K562 (cell line): ENCODE measurements around the gene SDHC. TPM values are rescaled to one million over a fixed set of nuclear protein-coding genes. Genes with fewer than 3 reads are reported as not detected.

Experiments used
- BMI1 ChIP-seq: fragments of 150-350 bp; IDR thresholded peaks from 2 replicates; pipeline ENCODE4 v1.6.1; 2014; ENCODE audit warnings: low read length
- E2F3 ChIP-seq: fragments of 250-450 bp; sonication (Bioruptor Pico); IDR thresholded peaks from 2 replicates; pipeline ENCODE4 v1.4.0; 2020; ENCODE audit warnings: mild to moderate bottlenecking
- FOXK1 ChIP-seq: sonication (generic); formaldehyde crosslinking; IDR thresholded peaks from 2 replicates; pipeline ENCODE4 v1.8.0; 2022; ENCODE audit warnings: missing genetic modification reagents, mild to moderate bottlenecking, borderline replicate concordance
- HIVEP1 ChIP-seq: fragments of 250-450 bp; sonication (Bioruptor Pico); IDR thresholded peaks from 2 replicates; pipeline ENCODE4 v1.4.0; 2020; ENCODE audit warnings: mild to moderate bottlenecking
- HSF4 ChIP-seq: fragments of 250-450 bp; sonication (Bioruptor Pico); IDR thresholded peaks from 2 replicates; pipeline ENCODE4 v2.1.2; 2022; ENCODE audit warnings: mild to moderate bottlenecking, moderate library complexity, borderline replicate concordance
- KDM5B ChIP-seq: fragments of 200-600 bp; sonication (generic); IDR thresholded peaks from 2 replicates; pipeline ENCODE4 v1.6.1; 2012; ENCODE audit warnings: low read depth, mild to moderate bottlenecking, moderate library complexity, low read length, control low read depth, inconsistent platforms; ENCODE audit not compliant: insufficient replicate concordance
- LCOR ChIP-seq: sonication (generic); formaldehyde crosslinking; IDR thresholded peaks from 2 replicates; pipeline ENCODE4 v1.8.0; 2022; ENCODE audit warnings: mild to moderate bottlenecking, missing genetic modification reagents
- MCM5 ChIP-seq: fragments of 450-650 bp; IDR thresholded peaks from 2 replicates; pipeline ENCODE4 v1.6.1; 2016; ENCODE audit warnings: low read depth
- NFE2 ChIP-seq: IDR thresholded peaks from 2 replicates; pipeline ENCODE4 v1.6.1; 2014; ENCODE audit warnings: antibody characterized with exemption, low read depth
- NONO ChIP-seq, 2 experiments: fragments of 200-400 bp in 1 of 2; fragments of 450-650 bp in 1 of 2; formaldehyde crosslinking in 1 of 2; IDR thresholded peaks; 2 replicates each; pipeline ENCODE4 v1.6.1; 2017; ENCODE audit warnings: low read depth in 2 of 2, mild to moderate bottlenecking in 2 of 2, moderate library complexity in 2 of 2, low read length in 1 of 2
- PYGO2 ChIP-seq: fragments of 450-650 bp; IDR thresholded peaks from 2 replicates; pipeline ENCODE4 v1.6.1; 2016; ENCODE audit warnings: mild to moderate bottlenecking, missing genetic modification characterization, moderate library complexity, missing compliant biosample characterization
- SIN3A ChIP-seq, 2 experiments: fragments of 150-350 bp in 1 of 2; IDR thresholded peaks; 2 replicates each; pipeline ENCODE4 v1.6.1; 2011 to 2016; ENCODE audit warnings: borderline replicate concordance in 2 of 2, low read depth in 2 of 2, low read length in 2 of 2, mild to moderate bottlenecking in 2 of 2, moderate library complexity in 2 of 2; ENCODE audit not compliant: control insufficient read depth in 1 of 2
- SLC30A9 ChIP-seq: fragments of 250-450 bp; sonication (Bioruptor Pico); IDR thresholded peaks from 2 replicates; pipeline ENCODE4 v1.8.0; 2022; ENCODE audit warnings: mild to moderate bottlenecking, moderate library complexity
- SRSF7 ChIP-seq: fragments of 200-400 bp; formaldehyde crosslinking; optimal IDR thresholded peaks from 2 replicates; pipeline ENCODE3; 2017; ENCODE audit warnings: mild to moderate bottlenecking, low read depth, low read length
- TEAD2 ChIP-seq: fragments of 450-650 bp; IDR thresholded peaks from 2 replicates; pipeline ENCODE4 v1.6.1; 2016; ENCODE audit warnings: missing genetic modification characterization, control low read depth, missing compliant biosample characterization
- ZNF146 ChIP-seq: IDR thresholded peaks from one replicate; pipeline ENCODE4 v1.6.1; 2018; ENCODE audit warnings: missing compliant biosample characterization; ENCODE audit not compliant: unreplicated experiment
- ZNF431 ChIP-seq: sonication (generic); formaldehyde crosslinking; IDR thresholded peaks from 2 replicates; pipeline ENCODE4 v1.8.0; 2022; ENCODE audit warnings: mild to moderate bottlenecking, missing genetic modification reagents
- polyA plus RNA-seq, 8 experiments: library from polyadenylated mRNA; depleted of rRNA in 4 of 8; stranded (reverse) in 5 of 8; unstranded in 3 of 8; fragments of >200 nt; fragmentation: Nextera tagmentation in 2 of 8; fragmentation: Illumina TruSeq in 1 of 8; extraction: Ambion mirVana in 2 of 8; extraction: Trizol in 1 of 8; gene quantifications; 2 replicates each; pipeline versions ENCODE4 v1.2.1 to v1.2.3, GENCODE V29; 2011 to 2014; ENCODE audit warnings: inconsistent platforms in 1 of 8, missing spikeins in 1 of 8
- total RNA-seq, 7 experiments: library from RNA; depleted of rRNA in 6 of 7; stranded (reverse); fragments of >200 nt in 6 of 7; fragmentation: Illumina TruSeq in 2 of 7; extraction: Trizol in 2 of 7; gene quantifications; 2 replicates each; pipeline versions ENCODE4 v1.2.1 to v1.2.3, GENCODE V29; 2011 to 2021; ENCODE audit warnings: low replicate concordance in 1 of 7
- TF ChIP-seq, protein P1 (sequence below): fragments of 250-450 bp; sonication (Bioruptor Pico); IDR thresholded peaks from 2 replicates; pipeline ENCODE4 v1.5.0; 2021; ENCODE audit warnings: mild to moderate bottlenecking, moderate library complexity
- TF ChIP-seq, protein P2 (sequence below): fragments of 250-450 bp; sonication (Bioruptor Pico); IDR thresholded peaks from 2 replicates; pipeline ENCODE4 v1.6.1; 2021; ENCODE audit warnings: mild to moderate bottlenecking
- TF ChIP-seq, protein P3 (sequence below): fragments of 450-650 bp; formaldehyde crosslinking; IDR thresholded peaks from 2 replicates; pipeline ENCODE4 v1.4.0; 2020; ENCODE audit warnings: mild to moderate bottlenecking
- TF ChIP-seq, protein P4 (sequence below): fragments of 250-450 bp; sonication (Bioruptor Pico); IDR thresholded peaks from 2 replicates; pipeline ENCODE4 v1.5.0; 2020; ENCODE audit warnings: mild to moderate bottlenecking, borderline replicate concordance

The SDHC gene
- total and polyA plus RNA-seq, 9 of the 15 experiments (the other 6 are each of a cell fraction or from before 2014, with no cell fraction given) = 7.7 to 309 (median 174) TPM

DNA sequence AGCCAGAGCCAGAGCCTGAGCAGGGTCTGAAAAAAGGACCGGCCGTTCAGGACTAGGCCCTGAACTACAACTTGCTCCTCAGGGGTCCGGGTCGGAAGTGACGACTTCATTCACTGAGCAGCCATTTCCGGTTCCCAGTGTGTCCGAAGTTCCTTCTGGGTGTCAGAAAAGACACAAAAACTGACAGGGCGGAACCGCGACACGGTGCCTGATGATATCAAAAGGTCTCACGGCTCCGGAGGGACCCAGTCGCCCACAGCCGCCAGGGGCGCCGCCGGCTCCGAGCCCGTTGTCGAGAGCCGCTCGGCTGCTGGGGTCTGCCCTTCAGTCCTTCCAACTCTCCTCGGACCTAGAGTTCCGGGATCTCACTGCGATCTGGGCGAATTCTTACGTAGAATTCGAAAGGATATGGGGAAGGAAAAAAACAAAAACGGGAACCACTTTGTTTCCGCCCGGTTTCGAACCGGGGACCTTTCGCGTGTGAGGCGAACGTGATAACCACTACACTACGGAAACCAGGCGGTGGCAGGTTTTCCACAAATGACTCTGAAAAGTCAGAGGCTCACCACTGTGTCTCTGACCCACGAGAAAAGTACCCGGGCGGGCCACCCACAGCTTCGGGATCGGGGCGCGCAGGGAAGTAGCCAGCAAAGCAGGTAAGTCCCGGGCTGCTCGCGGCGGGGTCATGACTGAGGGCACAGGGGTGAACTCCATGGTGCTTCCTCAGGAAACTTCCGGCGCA, 85.2 kb downstream of the SDHC start (continued):
- TF ChIP-seq, protein P1, sequence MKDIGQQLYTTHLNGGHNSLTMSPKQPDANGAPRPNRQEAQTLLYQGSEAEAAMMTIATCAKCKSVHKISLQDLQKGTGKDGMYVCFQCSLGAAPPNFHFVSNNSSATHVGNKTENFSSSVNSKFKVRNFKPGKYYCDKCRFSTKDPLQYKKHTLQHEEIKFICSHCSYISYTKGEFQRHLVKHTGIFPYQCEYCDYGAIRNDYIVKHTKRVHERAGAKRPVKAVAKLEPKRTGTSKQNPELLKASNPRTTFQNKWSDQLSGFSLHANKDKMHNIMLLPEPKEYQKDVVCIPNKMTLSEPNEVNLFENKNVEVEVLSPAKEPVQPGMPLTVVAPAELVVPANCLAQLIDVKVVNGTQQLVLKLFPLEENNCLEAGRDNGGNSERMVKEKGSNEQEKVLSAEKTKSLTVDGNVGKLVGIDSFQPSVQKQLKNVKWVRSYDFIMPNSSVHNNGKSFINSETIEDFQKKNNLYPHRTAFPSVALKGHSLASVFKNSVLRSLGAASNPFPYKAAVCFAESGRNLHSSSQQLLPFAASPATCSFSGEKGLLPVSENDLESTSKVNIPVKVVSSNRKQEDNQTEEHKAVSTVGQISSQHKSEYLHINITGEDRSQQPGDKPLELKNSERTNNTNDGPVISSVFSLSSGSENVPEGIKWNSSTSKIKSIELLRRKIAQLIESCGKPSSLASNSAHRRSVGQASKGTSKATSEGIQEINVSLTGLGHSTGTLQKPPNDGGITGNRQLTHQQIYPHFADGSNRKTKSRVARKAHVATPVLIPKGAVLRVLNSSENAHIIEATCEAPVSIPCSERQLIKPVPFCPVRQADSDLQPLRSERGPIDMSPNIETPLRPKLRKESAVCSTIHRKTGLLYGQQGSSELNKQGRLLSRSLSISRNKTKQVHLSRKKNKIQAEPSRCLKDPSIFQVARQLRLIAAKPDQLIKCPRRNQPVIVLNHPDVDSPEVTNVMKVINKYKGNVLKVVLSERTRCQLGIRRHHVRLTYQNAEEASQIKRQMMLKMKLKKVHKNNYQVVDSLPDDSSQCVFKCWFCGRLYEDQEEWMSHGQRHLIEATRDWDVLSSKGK (CRISPR knock-in tag) = no peak
- no peak for TF ChIP-seq HSF4
- TF ChIP-seq, protein P2, sequence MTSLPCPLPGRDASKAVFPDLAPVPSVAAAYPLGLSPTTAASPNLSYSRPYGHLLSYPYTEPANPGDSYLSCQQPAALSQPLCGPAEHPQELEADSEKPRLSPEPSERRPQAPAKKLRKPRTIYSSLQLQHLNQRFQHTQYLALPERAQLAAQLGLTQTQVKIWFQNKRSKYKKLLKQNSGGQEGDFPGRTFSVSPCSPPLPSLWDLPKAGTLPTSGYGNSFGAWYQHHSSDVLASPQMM (CRISPR knock-in tag) = no peak
- TF ChIP-seq NFE2 = 0 out of 2 replicates have a peak, but pooled peaks have one; percentile 7
- TF ChIP-seq, protein P3, sequence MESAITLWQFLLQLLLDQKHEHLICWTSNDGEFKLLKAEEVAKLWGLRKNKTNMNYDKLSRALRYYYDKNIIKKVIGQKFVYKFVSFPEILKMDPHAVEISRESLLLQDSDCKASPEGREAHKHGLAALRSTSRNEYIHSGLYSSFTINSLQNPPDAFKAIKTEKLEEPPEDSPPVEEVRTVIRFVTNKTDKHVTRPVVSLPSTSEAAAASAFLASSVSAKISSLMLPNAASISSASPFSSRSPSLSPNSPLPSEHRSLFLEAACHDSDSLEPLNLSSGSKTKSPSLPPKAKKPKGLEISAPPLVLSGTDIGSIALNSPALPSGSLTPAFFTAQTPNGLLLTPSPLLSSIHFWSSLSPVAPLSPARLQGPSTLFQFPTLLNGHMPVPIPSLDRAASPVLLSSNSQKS = no peak
- TF ChIP-seq KDM5B = peak; percentile 90
- 0 out of 2 replicates have a peak, but pooled peaks have one; percentile 4 for TF ChIP-seq BMI1
- TF ChIP-seq, protein P4, sequence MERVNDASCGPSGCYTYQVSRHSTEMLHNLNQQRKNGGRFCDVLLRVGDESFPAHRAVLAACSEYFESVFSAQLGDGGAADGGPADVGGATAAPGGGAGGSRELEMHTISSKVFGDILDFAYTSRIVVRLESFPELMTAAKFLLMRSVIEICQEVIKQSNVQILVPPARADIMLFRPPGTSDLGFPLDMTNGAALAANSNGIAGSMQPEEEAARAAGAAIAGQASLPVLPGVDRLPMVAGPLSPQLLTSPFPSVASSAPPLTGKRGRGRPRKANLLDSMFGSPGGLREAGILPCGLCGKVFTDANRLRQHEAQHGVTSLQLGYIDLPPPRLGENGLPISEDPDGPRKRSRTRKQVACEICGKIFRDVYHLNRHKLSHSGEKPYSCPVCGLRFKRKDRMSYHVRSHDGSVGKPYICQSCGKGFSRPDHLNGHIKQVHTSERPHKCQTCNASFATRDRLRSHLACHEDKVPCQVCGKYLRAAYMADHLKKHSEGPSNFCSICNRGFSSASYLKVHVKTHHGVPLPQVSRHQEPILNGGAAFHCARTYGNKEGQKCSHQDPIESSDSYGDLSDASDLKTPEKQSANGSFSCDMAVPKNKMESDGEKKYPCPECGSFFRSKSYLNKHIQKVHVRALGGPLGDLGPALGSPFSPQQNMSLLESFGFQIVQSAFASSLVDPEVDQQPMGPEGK (CRISPR knock-in tag) = no peak
- TF ChIP-seq E2F3 (CRISPR knock-in tag) = peak; percentile 33; the same call in 1 of the 2 replicates
- TF ChIP-seq NONO (IDR thresholded peaks at IDR 0.05; ENCODE audit: low read depth in 2 of 2, low read length in 1 of 2) = peak in 1 of 2 experiments; percentile 59; a peak in 2 of 4 replicates
- TF ChIP-seq LCOR = peak; percentile 59
- TF ChIP-seq HIVEP1 = no peak
- TF ChIP-seq ZNF431 (CRISPR knock-in tag) = no peak
- peak in 1 of 2 experiments; percentile 89; a peak in 1 of 4 replicates for TF ChIP-seq SIN3A (IDR thresholded peaks at IDR 0.05; ENCODE audit: borderline replicate concordance in 2 of 2, control insufficient read depth in 1 of 2, low read depth in 2 of 2, low read length in 2 of 2)
- TF ChIP-seq FOXK1 (CRISPR knock-in tag) = no peak; the same call in 1 of the 2 replicates
- no peak for TF ChIP-seq TEAD2 (tag)
- no peak for TF ChIP-seq SRSF7
- TF ChIP-seq ZNF146 (CRISPR knock-in tag) = no peak
- TF ChIP-seq MCM5 = no peak
- TF ChIP-seq SLC30A9 = no peak
- TF ChIP-seq PYGO2 (tag) = no peak
